DMS114 treated with DMSO at 0.1 percent for 48 hours (cell line): ENCODE data around the gene ZNF423.

Experiments used
- DNase-seq: peaks from one replicate; lab custom pipeline; 2025; ENCODE audit not compliant: unreplicated experiment; lab: John Stamatoyannopoulos, UW

The ZNF423 gene

GRCh38 chr16:49849037-49849753 lies 6.7 kb downstream of the ZNF423 start:
- no peak for DNase-seq

GRCh38 chr16:49848530-49848929 lies 7.4 kb downstream of the ZNF423 start:
- no peak for DNase-seq

- no peak for DNase-seq
Observed at GRCh38 chr16:49846800-49847199, 9.1 kb downstream of the ZNF423 start.

- no peak for DNase-seq
Observed at GRCh38 chr16:49844359-49844758, 11.6 kb downstream of the ZNF423 start.

GRCh38 chr16:49843758-49844157 lies 12.2 kb downstream of the ZNF423 start:
- no peak for DNase-seq

GRCh38 chr16:49842972-49843371 lies 12.9 kb downstream of the ZNF423 start:
- no peak for DNase-seq

- no peak for DNase-seq
Observed at GRCh38 chr16:49839017-49839825, 16.7 kb downstream of the ZNF423 start.

GRCh38 chr16:49838441-49839016 lies 17.4 kb downstream of the ZNF423 start:
- no peak for DNase-seq

GRCh38 chr16:49837688-49838410 lies 18.1 kb downstream of the ZNF423 start:
- DNase-seq = no peak

- DNase-seq = no peak
Observed at GRCh38 chr16:49836668-49837067, 19.2 kb downstream of the ZNF423 start.

- no peak for DNase-seq
Observed at GRCh38 chr16:49836218-49836617, 19.7 kb downstream of the ZNF423 start.

- DNase-seq = no peak
Observed at GRCh38 chr16:49835161-49835777, 20.6 kb downstream of the ZNF423 start.

GRCh38 chr16:49834531-49835151 lies 21.3 kb downstream of the ZNF423 start:
- no peak for DNase-seq

- DNase-seq = no peak
Observed at GRCh38 chr16:49833796-49834530, 21.9 kb downstream of the ZNF423 start.

GRCh38 chr16:49833085-49833484 lies 22.8 kb downstream of the ZNF423 start:
- DNase-seq = no peak

- no peak for DNase-seq
Observed at GRCh38 chr16:49832177-49832576, 23.7 kb downstream of the ZNF423 start.

GRCh38 chr16:49830873-49831272 lies 25.0 kb downstream of the ZNF423 start:
- no peak for DNase-seq

GRCh38 chr16:49828533-49829267 lies 27.2 kb downstream of the ZNF423 start:
- DNase-seq = no peak

GRCh38 chr16:49827805-49828438 lies 28.0 kb downstream of the ZNF423 start:
- DNase-seq = no peak
